Ectodermal cell (in vitro differentiated cells): Measurements from ENCODE around the gene CEP350.

ENCODE experiments used
- H3K27ac ChIP-seq: 2 replicates; pipeline ENCODE4 v1.7.0; 2013; ENCODE audit warnings: mild to moderate bottlenecking, low read depth, low read length; ENCODE audit not compliant: insufficient read depth, poor library complexity, severe bottlenecking
- H3K27me3 ChIP-seq: 2 replicates; pipeline ENCODE4 v1.7.0; 2013; ENCODE audit warnings: mild to moderate bottlenecking, low read length; ENCODE audit not compliant: insufficient read depth, control insufficient read depth, poor library complexity, severe bottlenecking
- H3K36me3 ChIP-seq: one replicate; pipeline ENCODE4 v1.7.0; 2013; ENCODE audit warnings: low read length; ENCODE audit not compliant: control insufficient read depth, insufficient read depth
- H3K4me1 ChIP-seq: one replicate; pipeline ENCODE4 v1.7.0; 2013; ENCODE audit warnings: low read length; ENCODE audit not compliant: control insufficient read depth, insufficient read depth
- H3K4me3 ChIP-seq: 2 replicates; pipeline ENCODE4 v1.7.0; 2013; ENCODE audit warnings: low read depth, low read length, control low read depth; ENCODE audit not compliant: insufficient read depth
- H3K9me3 ChIP-seq: 2 replicates; pipeline ENCODE4 v1.7.0; 2013; ENCODE audit warnings: mild to moderate bottlenecking, low read length, moderate library complexity; ENCODE audit not compliant: control insufficient read depth
- WGBS, 2 experiments: methylation state at CpG; one replicate each; pipeline ENCODE4 v1.1.7; 2013; ENCODE audit warnings: missing lambda C conversion rate in 2 of 2; 5-methylcytosine and 5-hydroxymethylcytosine counted together

Gene CEP350

DNA sequence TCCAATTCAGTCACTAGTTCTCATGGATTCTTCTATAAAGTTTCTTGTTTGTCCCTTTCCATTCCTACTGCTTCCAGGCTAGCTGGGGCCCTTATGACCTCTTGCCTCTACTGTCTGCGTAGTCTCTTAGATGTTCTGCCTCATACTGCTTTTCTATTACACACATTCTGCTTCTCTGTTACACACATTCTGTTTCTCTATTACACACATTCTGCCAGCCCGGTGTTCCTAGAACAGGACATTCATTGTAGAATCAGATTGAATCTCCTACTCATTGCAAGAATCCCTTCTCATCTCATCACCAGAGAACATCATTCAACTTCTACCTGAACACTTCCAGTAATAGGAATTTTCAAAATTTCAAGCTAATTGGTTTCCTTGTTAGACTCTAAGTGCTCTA is 130.7 kb downstream of the CEP350 start:
- 93 to 95% methylated on average over 2 of the region's 2 CpGs for WGBS, 2 experiments

DNA sequence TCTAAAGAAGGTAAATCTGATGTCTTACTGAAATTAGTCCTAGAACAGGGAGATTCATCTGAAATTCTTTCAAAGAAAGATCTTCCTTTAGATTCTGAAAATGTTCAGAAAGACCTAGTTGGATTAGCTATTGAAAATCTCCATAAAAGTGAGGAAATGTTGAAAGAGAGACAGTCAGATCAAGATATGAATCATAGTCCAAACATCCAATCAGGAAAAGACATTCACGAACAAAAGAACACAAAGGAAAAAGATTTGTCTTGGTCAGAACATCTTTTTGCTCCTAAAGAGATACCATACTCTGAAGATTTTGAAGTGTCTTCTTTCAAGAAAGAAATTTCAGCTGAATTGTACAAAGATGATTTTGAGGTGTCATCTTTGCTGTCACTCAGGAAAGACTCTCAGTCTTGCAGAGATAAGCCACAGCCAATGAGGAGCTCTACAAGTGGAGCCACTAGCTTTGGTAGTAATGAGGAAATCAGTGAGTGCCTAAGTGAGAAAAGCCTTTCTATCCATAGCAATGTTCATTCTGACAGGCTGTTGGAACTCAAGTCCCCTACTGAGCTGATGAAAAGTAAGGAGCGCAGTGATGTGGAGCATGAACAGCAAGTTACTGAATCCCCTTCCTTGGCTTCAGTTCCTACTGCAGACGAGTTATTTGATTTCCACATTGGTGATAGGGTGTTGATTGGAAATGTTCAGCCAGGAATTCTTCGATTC is 138.5 kb downstream of the CEP350 start:
- Histone ChIP-seq H3K36me3 (peaks cover 35% of the 10 kb centered on the region), H3K27me3 (no peaks in the 10 kb centered on the region), H3K4me1 (no peaks in the 10 kb centered on the region), H3K27ac (no peak overlapping the region), H3K9me3 (no peaks in the 10 kb centered on the region), H3K4me3 (no peak overlapping the region)
- WGBS, 2 experiments, result 90 to 95% methylated on average over 4 of the region's 4 CpGs

More for the DNA sequence above, 130.7 kb downstream of the CEP350 start:
- H3K4me3 ChIP-seq, result no peak overlapping the region
- no peaks in the 10 kb centered on the region for H3K27me3 ChIP-seq
- no peaks in the 10 kb centered on the region for H3K9me3 ChIP-seq
- H3K27ac ChIP-seq, result no peak overlapping the region
- peaks cover 6% of the 10 kb centered on the region for H3K36me3 ChIP-seq
- H3K4me1 ChIP-seq, result no peaks in the 10 kb centered on the region

DNA sequence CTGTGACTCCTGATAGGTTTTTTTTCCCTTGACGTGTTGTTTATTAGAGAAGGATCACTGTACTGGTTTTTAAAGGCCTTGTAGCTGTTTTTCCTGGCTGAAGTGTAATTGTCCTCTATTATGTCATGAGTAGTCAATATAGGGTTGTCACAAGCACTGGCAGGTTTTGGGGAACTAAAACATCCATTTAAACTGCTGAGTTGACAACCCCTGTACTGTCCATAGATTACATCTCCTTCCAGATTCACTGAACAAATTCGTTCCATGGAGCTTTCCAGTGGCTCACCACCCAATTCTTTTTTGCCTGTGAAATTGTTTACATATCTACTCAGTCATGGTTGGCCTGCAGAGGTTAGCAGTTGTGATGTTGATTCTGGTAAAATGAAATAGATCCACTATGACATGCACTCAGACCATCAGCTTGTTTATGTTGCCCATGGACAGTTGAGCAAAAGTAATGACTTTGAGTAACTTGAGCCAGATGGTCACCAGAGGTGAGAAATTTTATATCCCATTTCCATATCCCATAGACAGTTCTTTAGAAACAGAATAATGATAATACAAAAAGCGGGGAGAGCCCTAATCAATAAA is 140.2 kb downstream of the CEP350 start:
- peaks cover 38% of the 10 kb centered on the region for H3K36me3 ChIP-seq
- H3K4me1 ChIP-seq, result no peaks in the 10 kb centered on the region
- 90 to 94% methylated on average over 2 of the region's 3 CpGs for WGBS, 2 experiments
- H3K27me3 ChIP-seq, result no peaks in the 10 kb centered on the region
- no peak overlapping the region for H3K27ac ChIP-seq
- H3K9me3 ChIP-seq, result no peaks in the 10 kb centered on the region
- H3K4me3 ChIP-seq, result no peak overlapping the region

DNA sequence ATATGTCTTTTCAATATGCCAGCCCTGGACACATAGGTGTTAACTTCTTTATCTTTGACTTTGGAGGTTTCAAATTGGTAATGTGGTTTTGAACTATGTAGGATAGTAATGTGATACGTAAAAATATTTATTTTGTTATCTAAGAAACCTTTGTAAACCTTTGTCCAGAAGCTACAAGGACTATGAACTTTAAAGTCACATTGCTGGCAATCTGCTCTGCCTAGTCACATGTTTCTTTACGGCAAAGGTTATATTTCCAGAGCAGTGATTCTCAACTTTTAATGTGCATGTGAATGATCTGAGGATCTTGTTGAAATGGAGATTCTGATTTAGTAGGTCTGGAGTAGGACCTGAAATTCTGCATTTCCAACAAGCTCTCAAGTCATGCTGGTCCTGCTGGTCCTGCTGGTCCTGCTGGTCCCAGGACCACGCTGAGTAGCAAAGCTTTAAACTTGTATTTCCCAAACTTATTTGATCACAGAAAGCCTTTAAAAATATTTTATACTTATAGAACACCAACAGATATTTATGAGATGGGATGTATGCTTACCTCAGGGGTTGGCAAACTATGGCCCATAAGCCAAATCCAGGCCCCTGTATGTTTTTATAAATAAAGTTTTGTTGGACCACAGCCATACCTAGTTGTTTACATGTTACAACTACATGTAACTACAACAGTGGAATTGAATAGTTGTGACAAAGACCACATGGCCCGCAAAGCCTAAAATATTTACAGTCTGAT is 142.1 kb downstream of the CEP350 start:
- no peak overlapping the region for H3K4me3 ChIP-seq
- WGBS, 2 experiments, result 96 to 97% methylated on average over 4 of the region's 4 CpGs
- no peaks in the 10 kb centered on the region for H3K27me3 ChIP-seq
- H3K27ac ChIP-seq, result no peak overlapping the region
- H3K4me1 ChIP-seq, result no peaks in the 10 kb centered on the region
- no peaks in the 10 kb centered on the region for H3K9me3 ChIP-seq
- peaks cover 35% of the 10 kb centered on the region for H3K36me3 ChIP-seq

DNA sequence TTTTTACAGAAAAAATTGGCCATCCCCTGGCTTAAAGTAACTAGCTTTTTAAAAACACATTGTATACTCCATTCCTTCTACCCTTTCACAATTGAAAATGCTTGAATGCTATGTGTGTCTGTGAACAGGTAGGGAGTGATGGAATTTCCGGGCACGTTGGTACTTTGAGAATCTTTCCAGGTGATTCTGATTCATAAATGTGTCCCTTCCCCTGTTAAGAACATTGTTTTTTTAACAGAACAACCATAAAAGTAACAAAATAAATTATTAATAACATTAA is 142.7 kb downstream of the CEP350 start:
- H3K4me3 ChIP-seq, result no peak overlapping the region
- H3K36me3 ChIP-seq, result peaks cover 35% of the 10 kb centered on the region
- H3K27me3 ChIP-seq, result no peaks in the 10 kb centered on the region
- H3K9me3 ChIP-seq, result no peaks in the 10 kb centered on the region
- no peak overlapping the region for H3K27ac ChIP-seq
- WGBS, 2 experiments, result 85% methylated on average over 2 of the region's 2 CpGs; no CpG with 5 or more reads in 1 of the 2 experiments
- H3K4me1 ChIP-seq, result no peaks in the 10 kb centered on the region

DNA sequence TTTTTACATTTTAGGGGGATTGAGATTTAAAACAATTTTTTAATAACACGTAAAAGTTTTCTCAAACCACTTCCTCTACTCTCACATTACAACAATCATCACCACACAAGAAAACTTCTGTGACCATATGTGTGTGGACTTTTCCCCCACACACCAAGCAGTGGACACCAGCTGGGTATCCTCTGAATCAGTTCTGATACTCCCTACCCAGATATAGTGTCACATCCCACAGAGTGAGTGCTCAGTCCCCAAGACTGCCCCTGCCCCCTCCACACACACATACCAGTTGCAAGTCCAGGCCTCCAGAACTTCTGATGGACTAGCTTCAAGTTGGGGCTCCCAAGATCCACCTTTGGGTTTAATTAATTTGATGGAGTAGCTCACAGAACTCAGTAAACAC is 146.8 kb downstream of the CEP350 start:
- Histone ChIP-seq H3K27me3 (no peaks in the 10 kb centered on the region), H3K36me3 (peaks cover 12% of the 10 kb centered on the region)

DNA sequence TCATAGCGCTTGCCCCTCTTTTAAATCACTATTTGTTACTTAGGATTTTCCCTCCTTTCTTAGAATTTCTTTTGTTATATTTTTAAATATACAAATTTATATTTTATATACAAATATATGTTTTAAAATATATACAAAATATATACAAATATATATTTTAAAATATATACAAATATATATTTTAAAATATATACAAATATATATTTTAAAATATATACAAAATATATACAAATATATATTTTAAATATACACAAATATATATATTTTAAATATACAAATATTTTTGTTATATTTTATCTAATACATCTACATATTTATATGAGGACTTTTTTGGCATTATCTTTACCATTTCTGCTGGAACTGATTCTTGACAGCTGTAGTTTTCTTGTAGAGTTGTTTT is 149.2 kb downstream of the CEP350 start:
- H3K4me3 ChIP-seq, result no peak overlapping the region
- no peaks in the 10 kb centered on the region for H3K9me3 ChIP-seq
- H3K27ac ChIP-seq, result no peak overlapping the region
- peaks cover 4% of the 10 kb centered on the region for H3K36me3 ChIP-seq
- 83 to 100% methylated on average over 1 of the region's 1 CpG for WGBS, 2 experiments
- H3K27me3 ChIP-seq, result no peaks in the 10 kb centered on the region
- no peaks in the 10 kb centered on the region for H3K4me1 ChIP-seq

More for the DNA sequence above, 146.8 kb downstream of the CEP350 start:
- no peaks in the 10 kb centered on the region for H3K9me3 ChIP-seq
- no peak overlapping the region for H3K4me3 ChIP-seq
- WGBS, 2 experiments, result 95 to 100% methylated on average over 1 of the region's 1 CpG
- no peaks in the 10 kb centered on the region for H3K4me1 ChIP-seq
- H3K27ac ChIP-seq, result no peak overlapping the region

DNA sequence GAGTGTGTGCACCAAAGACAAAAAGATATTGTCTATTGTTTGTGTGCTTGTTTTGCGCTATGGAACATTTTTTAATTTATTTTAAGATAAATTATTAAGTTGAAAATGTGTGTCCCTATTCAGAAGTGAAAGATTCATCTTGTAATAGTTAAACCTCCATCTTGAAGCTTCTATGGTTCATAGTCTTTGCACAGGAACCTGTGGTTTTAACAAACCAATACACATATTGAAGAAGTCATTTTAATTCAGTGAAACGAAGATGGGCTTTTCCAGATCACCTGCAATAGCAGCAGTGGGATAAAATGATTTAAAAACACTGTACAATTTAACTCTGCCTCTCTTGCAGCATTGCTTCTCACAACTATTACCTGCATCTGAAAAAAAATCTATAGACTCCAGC is 157.5 kb downstream of the CEP350 start:
- Histone ChIP-seq H3K9me3 (no peaks in the 10 kb centered on the region), H3K27ac (no peak overlapping the region), H3K36me3 (peaks cover 20% of the 10 kb centered on the region), H3K27me3 (no peaks in the 10 kb centered on the region), H3K4me1 (no peaks in the 10 kb centered on the region), H3K4me3 (no peak overlapping the region)
- WGBS, 2 experiments, result 98 to 100% methylated on average over 2 of the region's 2 CpGs

DNA sequence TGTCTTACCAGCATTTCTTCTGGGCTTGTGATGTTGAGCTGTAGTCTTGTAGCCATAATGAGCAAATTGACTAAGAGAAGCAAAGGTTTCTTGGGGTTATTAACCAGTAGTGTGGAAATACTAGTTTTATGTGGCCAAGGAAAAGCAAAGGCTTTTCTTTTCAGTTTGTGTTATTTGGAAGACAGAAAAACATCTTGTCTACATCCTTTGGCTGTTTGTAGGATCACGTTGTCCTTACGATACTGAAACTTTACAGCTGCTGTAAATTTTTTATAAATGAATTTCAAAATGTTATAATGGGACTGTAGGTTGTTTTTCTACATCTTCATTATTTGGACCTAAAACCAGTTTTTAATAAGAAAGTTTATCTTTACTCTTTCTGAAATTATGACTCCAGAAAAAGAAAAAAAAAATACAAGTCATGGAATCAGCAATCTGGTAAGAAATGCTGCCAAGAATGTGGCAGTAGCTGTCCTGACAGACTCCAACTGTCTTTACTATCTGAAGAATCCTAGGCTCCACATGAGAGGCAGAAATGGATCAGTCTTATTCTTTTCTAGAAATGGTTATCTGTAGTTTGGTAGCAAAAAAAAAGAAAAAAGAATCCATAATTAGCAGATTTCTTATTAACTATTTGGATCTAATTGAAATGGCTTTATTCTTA is 158.5 kb downstream of the CEP350 start:
- no peaks in the 10 kb centered on the region for H3K9me3 ChIP-seq
- H3K36me3 ChIP-seq, result peaks cover 20% of the 10 kb centered on the region
- H3K4me3 ChIP-seq, result no peak overlapping the region
- no peaks in the 10 kb centered on the region for H3K27me3 ChIP-seq
- 83 to 97% methylated on average over 1 to 2 of the region's 2 CpGs for WGBS, 2 experiments
- H3K27ac ChIP-seq, result no peak overlapping the region
- H3K4me1 ChIP-seq, result no peaks in the 10 kb centered on the region

DNA sequence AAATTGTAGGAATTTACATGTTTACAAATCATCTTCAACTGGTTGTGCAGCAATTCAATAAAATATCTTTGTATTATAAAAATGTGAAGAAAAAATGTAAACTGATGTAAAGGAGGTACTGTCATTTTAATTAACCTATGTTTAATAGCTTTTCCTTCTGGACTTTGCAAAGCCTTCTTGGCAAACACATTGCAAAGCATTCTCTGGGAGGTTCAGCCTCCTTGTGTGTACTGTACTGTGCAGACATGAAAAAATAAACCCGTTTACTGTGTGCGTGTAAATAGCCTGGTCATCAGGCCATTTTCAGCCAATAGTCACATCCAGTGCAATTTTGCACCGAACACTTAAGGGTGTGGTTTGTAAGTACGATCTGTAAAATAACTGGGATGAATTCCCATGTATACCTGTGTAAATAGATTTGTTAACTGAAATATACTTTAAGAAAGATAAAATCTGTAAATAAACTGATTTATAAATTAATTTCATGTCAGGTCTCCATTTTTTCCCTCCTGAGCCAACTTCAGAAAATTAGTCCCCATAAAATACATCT is 159.9 kb downstream of the CEP350 start:
- no peak overlapping the region for H3K27ac ChIP-seq

More for the DNA sequence above, 159.9 kb downstream of the CEP350 start:
- Histone ChIP-seq H3K36me3 (peaks cover 20% of the 10 kb centered on the region), H3K4me3 (no peak overlapping the region), H3K9me3 (no peaks in the 10 kb centered on the region), H3K27me3 (no peaks in the 10 kb centered on the region), H3K4me1 (no peaks in the 10 kb centered on the region)
- 91 to 95% methylated on average over 3 to 4 of the region's 4 CpGs for WGBS, 2 experiments
